HepG2 (cell line): ENCODE data around the gene INKA1. TPM values are rescaled to one million over a fixed set of nuclear protein-coding genes. Genes with fewer than 3 reads are reported as not detected.

Experiments used
- ARNTL ChIP-seq: sonication (generic); formaldehyde crosslinking; IDR thresholded peaks from 2 replicates; pipeline ENCODE4 v1.4.0; 2020; ENCODE audit warnings: mild to moderate bottlenecking, missing genetic modification reagents
- HDAC2 ChIP-seq: sonication (generic); formaldehyde crosslinking; IDR thresholded peaks from 2 replicates; pipeline ENCODE4 v1.4.0; 2020; ENCODE audit warnings: missing genetic modification reagents
- HNRNPUL1 ChIP-seq: fragments of 200-400 bp; formaldehyde crosslinking; IDR thresholded peaks from 2 replicates; pipeline ENCODE4 v1.6.1; 2017; ENCODE audit warnings: low read depth, mild to moderate bottlenecking, low read length, moderate library complexity
- JUND ChIP-seq: sonication (generic); formaldehyde crosslinking; IDR thresholded peaks from 2 replicates; pipeline ENCODE4 v1.8.0; 2022; ENCODE audit warnings: mild to moderate bottlenecking, missing genetic modification reagents
- KAT7 ChIP-seq: IDR thresholded peaks from 2 replicates; pipeline ENCODE4 v1.6.1; 2018; ENCODE audit warnings: borderline replicate concordance, missing compliant biosample characterization
- MBD4 ChIP-seq: IDR thresholded peaks from 2 replicates; pipeline ENCODE4 v1.6.1; 2012; ENCODE audit warnings: low read length, inconsistent platforms, borderline replicate concordance
- MIXL1 ChIP-seq: IDR thresholded peaks from 2 replicates; pipeline ENCODE4 v1.6.1; 2016
- MZF1 ChIP-seq: sonication (generic); formaldehyde crosslinking; IDR thresholded peaks from 2 replicates; pipeline ENCODE4 v1.8.1; 2023; ENCODE audit warnings: mild to moderate bottlenecking, missing genetic modification reagents, borderline replicate concordance
- NFATC3 ChIP-seq: sonication (generic); formaldehyde crosslinking; IDR thresholded peaks from 2 replicates; pipeline ENCODE4 v1.5.1; 2020; ENCODE audit warnings: mild to moderate bottlenecking, missing genetic modification reagents
- SPEN ChIP-seq: sonication (generic); formaldehyde crosslinking; IDR thresholded peaks from 2 replicates; pipeline ENCODE4 v1.5.1; 2020; ENCODE audit warnings: low read depth, mild to moderate bottlenecking, missing genetic modification reagents
- ZBTB26 ChIP-seq: IDR thresholded peaks from 2 replicates; pipeline ENCODE4 v1.6.1; 2016; ENCODE audit warnings: missing compliant biosample characterization, missing genetic modification reagents, borderline replicate concordance
- ZFYVE20 ChIP-seq: sonication (generic); formaldehyde crosslinking; IDR thresholded peaks from 2 replicates; pipeline ENCODE4 v1.8.0; 2023; ENCODE audit warnings: low read depth, mild to moderate bottlenecking, moderate library complexity, missing genetic modification reagents, borderline replicate concordance
- ZNF281 ChIP-seq: sonication (generic); formaldehyde crosslinking; IDR thresholded peaks from 2 replicates; pipeline ENCODE4 v1.4.0; 2020; ENCODE audit warnings: missing genetic modification reagents, borderline replicate concordance
- ZNF282 ChIP-seq: fragments of 450-650 bp; IDR thresholded peaks from 2 replicates; pipeline ENCODE4 v1.6.1; 2018; ENCODE audit not compliant: partially characterized antibody
- ZNF292 ChIP-seq: sonication (generic); formaldehyde crosslinking; IDR thresholded peaks from 2 replicates; pipeline ENCODE4 v1.8.1; 2022; ENCODE audit warnings: mild to moderate bottlenecking, low read depth, missing genetic modification reagents, borderline replicate concordance
- ZNF33A ChIP-seq: sonication (generic); formaldehyde crosslinking; IDR thresholded peaks from 2 replicates; pipeline ENCODE4 v1.5.1; 2020; ENCODE audit warnings: missing genetic modification reagents, mild to moderate bottlenecking, moderate library complexity, borderline replicate concordance
- ZNF616 ChIP-seq: sonication (generic); formaldehyde crosslinking; IDR thresholded peaks from 2 replicates; pipeline ENCODE4 v1.5.0; 2020; ENCODE audit warnings: low read depth, mild to moderate bottlenecking, missing genetic modification reagents
- ZNF703 ChIP-seq: sonication (generic); formaldehyde crosslinking; IDR thresholded peaks from 2 replicates; pipeline ENCODE4 v1.5.1; 2020; ENCODE audit warnings: missing genetic modification reagents, mild to moderate bottlenecking, moderate library complexity, borderline replicate concordance
- ZNF782 ChIP-seq: sonication (generic); formaldehyde crosslinking; IDR thresholded peaks from 2 replicates; pipeline ENCODE4 v1.4.0; 2020; ENCODE audit warnings: missing genetic modification reagents, mild to moderate bottlenecking, borderline replicate concordance
- ZNF784 ChIP-seq: sonication (generic); formaldehyde crosslinking; IDR thresholded peaks from 2 replicates; pipeline ENCODE4 v1.5.1; 2020; ENCODE audit warnings: missing genetic modification reagents, mild to moderate bottlenecking, borderline replicate concordance
- ZSCAN25 ChIP-seq: sonication (generic); formaldehyde crosslinking; IDR thresholded peaks from 2 replicates; pipeline ENCODE4 v1.8.0; 2022; ENCODE audit warnings: mild to moderate bottlenecking, missing genetic modification reagents
- ZSCAN29 ChIP-seq: sonication (generic); formaldehyde crosslinking; conservative IDR thresholded peaks from 2 replicates; pipeline ENCODE4 v1.4.0; 2020; ENCODE audit warnings: mild to moderate bottlenecking, missing genetic modification reagents
- polyA plus RNA-seq, 8 experiments: library from polyadenylated mRNA; depleted of rRNA in 3 of 8; stranded (reverse) in 7 of 8; unstranded in 1 of 8; fragments of >200 nt; fragmentation: Illumina TruSeq in 4 of 8; extraction: Trizol in 4 of 8; gene quantifications; 2 replicates each; pipeline versions ENCODE4 v1.2.1 to v1.2.3, GENCODE V29; 2011 to 2016; ENCODE audit warnings: low read depth in 4 of 8, missing spikeins in 1 of 8, mixed read lengths in 1 of 8; ENCODE audit not compliant: insufficient read depth in 1 of 8
- total RNA-seq, 5 experiments: library from RNA; depleted of rRNA; stranded (reverse); fragments of >200 nt; fragmentation: Illumina TruSeq; extraction: Trizol; gene quantifications; 2 replicates each; pipeline ENCODE4 v1.2.3, GENCODE V29; 2016; ENCODE audit warnings: low read depth in 1 of 5
- TF ChIP-seq, protein P1 (sequence below): sonication (generic); formaldehyde crosslinking; IDR thresholded peaks from 2 replicates; pipeline ENCODE4 v1.4.0; 2020; ENCODE audit warnings: mild to moderate bottlenecking, missing genetic modification reagents

The INKA1 gene
- total and polyA plus RNA-seq, 2 of the 13 experiments (the other 11 are each of a cell fraction or from before 2014, with no cell fraction given), result 0.22 to 0.41 TPM

DNA sequence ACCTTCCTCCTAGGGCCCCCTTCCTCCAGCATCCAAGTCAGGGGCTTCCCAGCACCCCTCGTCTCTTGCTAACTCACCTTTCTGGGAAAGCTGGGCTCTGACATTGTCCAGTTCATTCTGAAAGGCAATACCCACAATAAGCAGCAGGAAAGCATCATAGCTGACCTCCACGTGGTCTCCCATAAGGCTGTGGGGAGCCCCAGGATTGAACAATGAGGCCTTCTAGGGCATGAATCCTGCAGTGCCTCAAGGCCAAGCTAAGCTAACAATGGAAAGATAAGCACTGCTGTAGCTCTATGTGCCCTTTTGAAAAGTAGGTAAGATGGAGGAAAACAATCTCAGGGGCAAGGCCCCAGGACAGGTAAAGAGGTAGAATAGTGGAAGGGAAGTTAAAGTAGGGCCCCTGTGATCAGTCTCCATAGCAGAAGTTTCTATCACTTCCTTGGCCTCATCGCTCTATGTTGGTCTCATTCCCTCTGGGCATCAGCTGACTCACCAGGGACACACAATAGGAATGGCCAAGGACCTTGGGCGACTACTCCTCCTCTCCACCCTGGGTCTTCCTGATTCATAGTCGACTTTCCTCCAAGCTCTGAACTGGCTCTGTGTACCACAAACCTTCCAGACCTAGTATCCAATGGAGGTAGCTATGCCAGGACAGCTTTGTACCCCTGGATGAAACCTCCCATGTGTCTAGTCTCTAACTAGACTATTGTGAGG lies 41.6 kb downstream of the INKA1 start (continued):
- TF ChIP-seq ZNF33A (CRISPR knock-in tag), result no peak
- no peak for TF ChIP-seq ZNF292 (CRISPR knock-in tag)
- TF ChIP-seq ZSCAN25 (CRISPR knock-in tag), result no peak
- TF ChIP-seq MZF1 (CRISPR knock-in tag), result no peak
- no peak for TF ChIP-seq KAT7 (CRISPR knock-in tag)
- TF ChIP-seq, protein P1, sequence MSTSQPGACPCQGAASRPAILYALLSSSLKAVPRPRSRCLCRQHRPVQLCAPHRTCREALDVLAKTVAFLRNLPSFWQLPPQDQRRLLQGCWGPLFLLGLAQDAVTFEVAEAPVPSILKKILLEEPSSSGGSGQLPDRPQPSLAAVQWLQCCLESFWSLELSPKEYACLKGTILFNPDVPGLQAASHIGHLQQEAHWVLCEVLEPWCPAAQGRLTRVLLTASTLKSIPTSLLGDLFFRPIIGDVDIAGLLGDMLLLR, result no peak
- no peak for TF ChIP-seq HDAC2 (CRISPR knock-in tag)
- no peak for TF ChIP-seq ZNF616 (CRISPR knock-in tag)
- TF ChIP-seq MBD4, result no peak
- TF ChIP-seq ZNF784 (CRISPR knock-in tag), result no peak
- no peak for TF ChIP-seq ZFYVE20 (CRISPR knock-in tag)
- no peak for TF ChIP-seq ZNF282
- no peak for TF ChIP-seq ZSCAN29
- TF ChIP-seq MIXL1 (CRISPR knock-in tag), result no peak
- no peak; the same call in 1 of the 2 replicates for TF ChIP-seq SPEN (CRISPR knock-in tag)
- TF ChIP-seq NFATC3 (CRISPR knock-in tag), result no peak
- no peak for TF ChIP-seq ZNF782 (CRISPR knock-in tag)
- peak; percentile 31; the same call in 1 of the 2 replicates for TF ChIP-seq ZNF281 (CRISPR knock-in tag)
- TF ChIP-seq ARNTL (CRISPR knock-in tag), result 0 out of 2 replicates have a peak, but pooled peaks have one; percentile 23
- TF ChIP-seq HNRNPUL1, result no peak
- no peak for TF ChIP-seq ZBTB26 (CRISPR knock-in tag)
- no peak for TF ChIP-seq ZNF703 (CRISPR knock-in tag)
- TF ChIP-seq JUND (CRISPR knock-in tag), result no peak
